ENCODE results near the gene ZNF580. TPM values are rescaled to one million over a fixed set of nuclear protein-coding genes. Genes with fewer than 3 reads are reported as not detected.

The ZNF580 gene
- total and polyA plus RNA-seq, 11 donors, result 8.2 to 41.5 (median 21.1) TPM

- H3K27me3 ChIP-seq, result no peaks in the 10 kb centered on the region
- H3K27ac ChIP-seq, result no peak overlapping the region
- peaks cover 0 to 16% (median 0%) of the 10 kb centered on the region in 12 donors for H3K4me1 ChIP-seq
- H3K4me3 ChIP-seq, result no peak overlapping the region
- peak in 2 of 5 donors; percentile 17 to 24 for DNase-seq
- 91 to 96% (median 95%) methylated on average over 29 to 31 of the region's 31 CpGs for WGBS, 4 donors
- intact Hi-C loops (cut with DNase I), result no loop called here
- TF ChIP-seq CTCF (IDR thresholded peaks at IDR 0.05), result no peak
- no peak for TF ChIP-seq POLR2A (IDR thresholded peaks at IDR 0.05)
- no peak for ATAC-seq
- peaks cover under 1 to 97% (median 82%) of the 10 kb centered on the region in 9 donors for H3K36me3 ChIP-seq
- H3K9me3 ChIP-seq, result no peaks in the 10 kb centered on the region
These were observed 50.2 kb downstream of the ZNF580 start for GRCh38 chr19:55690769-55691545.

GRCh38 chr19:55691561-55692481 lies 51.0 kb downstream of the ZNF580 start:
- no peak overlapping the region for H3K27ac ChIP-seq
- WGBS, 4 donors, result 93 to 94% (median 94%) methylated on average over 24 to 31 of the region's 31 CpGs
- H3K4me3 ChIP-seq, result no peak overlapping the region
- peaks cover 0 to 16% (median 0%) of the 10 kb centered on the region in 12 donors for H3K4me1 ChIP-seq
- TF ChIP-seq CTCF (IDR thresholded peaks at IDR 0.05) (no peak), POLR2A (IDR thresholded peaks at IDR 0.05) (no peak)
- H3K9me3 ChIP-seq, result no peaks in the 10 kb centered on the region
- DNase-seq (peak in 2 of 5 donors; percentile 20 to 21), ATAC-seq (no peak)
- intact Hi-C loops (cut with DNase I), result no loop called here
- peaks cover 0 to 97% (median 85%) of the 10 kb centered on the region in 9 donors for H3K36me3 ChIP-seq
- H3K27me3 ChIP-seq, result no peaks in the 10 kb centered on the region

- 88 to 96% (median 92%) methylated on average over 18 to 19 of the region's 19 CpGs for WGBS, 4 donors
- H3K9me3 ChIP-seq, result no peaks in the 10 kb centered on the region
- TF ChIP-seq POLR2A (IDR thresholded peaks at IDR 0.05), result no peak
- no peak for TF ChIP-seq CTCF (IDR thresholded peaks at IDR 0.05)
- H3K27ac ChIP-seq, result no peak overlapping the region
- no peak overlapping the region for H3K4me3 ChIP-seq
- peaks cover 0 to 97% (median 89%) of the 10 kb centered on the region in 9 donors for H3K36me3 ChIP-seq
- H3K27me3 ChIP-seq, result no peaks in the 10 kb centered on the region
- DNase-seq, result peak in 2 of 5 donors; percentile 14 to 24
- H3K4me1 ChIP-seq, result peaks cover 0 to 10% (median 0%) of the 10 kb centered on the region in 12 donors
- intact Hi-C loops (cut with DNase I), result no loop called here
- ATAC-seq, result no peak
These were observed 51.9 kb downstream of the ZNF580 start for GRCh38 chr19:55692681-55693081.

Other genes starting within 250 kb of the ZNF580 start
- 10 to 100 TPM; 16.5 to 51.8 (median 29.1) TPM for gene UBE2S, start 233.2 kb upstream of the ZNF580 start, total RNA-seq
- gene UBE2S, start 233.2 kb upstream of the ZNF580 start, polyA plus RNA-seq, result 10 to 100 TPM; 10.9 to 27.3 TPM
- not detected for gene SHISA7, start 197.7 kb upstream of the ZNF580 start, total RNA-seq
- gene SHISA7, start 197.7 kb upstream of the ZNF580 start, polyA plus RNA-seq, result not detected
- 100 to 1,000 TPM in 1 of 9 donors, 10 to 100 TPM in 8; 36.9 to 102 (median 48.8) TPM for gene ISOC2, start 179.4 kb upstream of the ZNF580 start, total RNA-seq
- gene ISOC2, start 179.4 kb upstream of the ZNF580 start, polyA plus RNA-seq, result 10 to 100 TPM; 86.8 to 94.9 TPM
- not detected for gene C19orf85, start 176.3 kb upstream of the ZNF580 start, total RNA-seq
- gene C19orf85, start 176.3 kb upstream of the ZNF580 start, polyA plus RNA-seq, result not detected
- 10 to 100 TPM in 1 of 9 donors, 1 to 10 TPM in 8; 2.3 to 10.3 (median 4.6) TPM for gene ZNF628, start 164.4 kb upstream of the ZNF580 start, total RNA-seq
- 1 to 10 TPM; 5.4 to 7.9 TPM for gene ZNF628, start 164.4 kb upstream of the ZNF580 start, polyA plus RNA-seq
- 10 to 100 TPM in 1 of 9 donors, 1 to 10 TPM in 8; 2.9 to 10.4 (median 6.7) TPM for gene NAT14, start 155.8 kb upstream of the ZNF580 start, total RNA-seq
- 1 to 10 TPM; 7.3 to 9.2 TPM for gene NAT14, start 155.8 kb upstream of the ZNF580 start, polyA plus RNA-seq
- gene SSC5D, start 152.6 kb upstream of the ZNF580 start, total RNA-seq, result 1 to 10 TPM in 8 of 9 donors, under 1 TPM in 1; 1.00 to 6.2 (median 3.3) TPM
- 1 to 10 TPM in 1 of 2 donors, under 1 TPM in 1; 0.91 to 1.4 TPM for gene SSC5D, start 152.6 kb upstream of the ZNF580 start, polyA plus RNA-seq
- gene SBK2, start 103.9 kb upstream of the ZNF580 start, total RNA-seq, result 1 to 10 TPM in 7 of 9 donors, under 1 TPM in 2; 0.68 to 2.6 (median 2.1) TPM
- 10 to 100 TPM in 1 of 2 donors, under 1 TPM in 1; 0.80 to 12.6 TPM for gene SBK2, start 103.9 kb upstream of the ZNF580 start, polyA plus RNA-seq
- gene SBK3, start 95.5 kb upstream of the ZNF580 start, total RNA-seq, result 10 to 100 TPM in 3 of 9 donors, 1 to 10 TPM in 6; 2.4 to 14.3 (median 7.5) TPM
- 10 to 100 TPM in 1 of 2 donors, 1 to 10 TPM in 1; 5.9 to 12.4 TPM for gene SBK3, start 95.5 kb upstream of the ZNF580 start, polyA plus RNA-seq
- gene ZNF579, start 60.2 kb upstream of the ZNF580 start, total RNA-seq, result 10 to 100 TPM in 4 of 9 donors, 1 to 10 TPM in 5; 5.4 to 13.9 (median 9.8) TPM
- gene ZNF579, start 60.2 kb upstream of the ZNF580 start, polyA plus RNA-seq, result 10 to 100 TPM in 1 of 2 donors, 1 to 10 TPM in 1; 7.9 to 10.9 TPM
- gene FIZ1, start 41.5 kb upstream of the ZNF580 start, total RNA-seq, result 10 to 100 TPM; 11.2 to 15.4 (median 12.9) TPM
- 10 to 100 TPM in 1 of 2 donors, 1 to 10 TPM in 1; 10.0 to 16.7 TPM for gene FIZ1, start 41.5 kb upstream of the ZNF580 start, polyA plus RNA-seq
- 10 to 100 TPM; 11.0 to 34.7 (median 16.5) TPM for gene ZNF524, start 40.7 kb upstream of the ZNF580 start, total RNA-seq
- 10 to 100 TPM; 30.6 to 33.9 TPM for gene ZNF524, start 40.7 kb upstream of the ZNF580 start, polyA plus RNA-seq
- 10 to 100 TPM; 11.4 to 19.1 (median 14.2) TPM for gene ZNF865, start 35.4 kb upstream of the ZNF580 start, total RNA-seq
- gene ZNF865, start 35.4 kb upstream of the ZNF580 start, polyA plus RNA-seq, result 10 to 100 TPM; 12.0 to 24.3 TPM
- gene ZNF784, start 16.4 kb upstream of the ZNF580 start, total RNA-seq, result 10 to 100 TPM in 4 of 9 donors, 1 to 10 TPM in 5; 6.7 to 15.8 (median 9.2) TPM
- gene ZNF784, start 16.4 kb upstream of the ZNF580 start, polyA plus RNA-seq, result 10 to 100 TPM in 1 of 2 donors, 1 to 10 TPM in 1; 8.5 to 10.4 TPM
- 10 to 100 TPM in 2 of 9 donors, 1 to 10 TPM in 7; 4.7 to 12.7 (median 7.2) TPM for gene ZNF581, start 2.6 kb downstream of the ZNF580 start, total RNA-seq
- gene ZNF581, start 2.6 kb downstream of the ZNF580 start, polyA plus RNA-seq, result 1 to 10 TPM; 5.5 to 9.3 TPM
- 10 to 100 TPM; 11.7 to 25.8 (median 16.5) TPM for gene CCDC106, start 7.2 kb downstream of the ZNF580 start, total RNA-seq
- 10 to 100 TPM; 11.9 to 27.7 TPM for gene CCDC106, start 7.2 kb downstream of the ZNF580 start, polyA plus RNA-seq
- gene U2AF2, start 14.0 kb downstream of the ZNF580 start, total RNA-seq, result 10 to 100 TPM; 39.9 to 88.1 (median 69.9) TPM
- 100 to 1,000 TPM in 1 of 2 donors, 10 to 100 TPM in 1; 72.7 to 104 TPM for gene U2AF2, start 14.0 kb downstream of the ZNF580 start, polyA plus RNA-seq
- 100 to 1,000 TPM; 125 to 377 (median 189) TPM for gene EPN1, start 34.2 kb downstream of the ZNF580 start, total RNA-seq
- 100 to 1,000 TPM; 177 to 188 TPM for gene EPN1, start 34.2 kb downstream of the ZNF580 start, polyA plus RNA-seq
- not detected for gene NLRP9, start 97.4 kb downstream of the ZNF580 start, total RNA-seq
- gene NLRP9, start 97.4 kb downstream of the ZNF580 start, polyA plus RNA-seq, result not detected
- not detected for gene RFPL4A, start 118.1 kb downstream of the ZNF580 start, total RNA-seq
- gene RFPL4A, start 118.1 kb downstream of the ZNF580 start, polyA plus RNA-seq, result not detected
- not detected for gene RFPL4AL1, start 128.1 kb downstream of the ZNF580 start, total RNA-seq
- not detected for gene RFPL4AL1, start 128.1 kb downstream of the ZNF580 start, polyA plus RNA-seq
- not detected for gene NLRP11, start 191.0 kb downstream of the ZNF580 start, total RNA-seq
- not detected for gene NLRP11, start 191.0 kb downstream of the ZNF580 start, polyA plus RNA-seq
- not detected for gene NLRP4, start 195.5 kb downstream of the ZNF580 start, total RNA-seq
- gene NLRP4, start 195.5 kb downstream of the ZNF580 start, polyA plus RNA-seq, result not detected

Data from heart left ventricle (tissue), 16 donors.